NCI-H2081 treated with DMSO at 0.1 percent for 48 hours (cell line): Measurements from ENCODE around the gene TCEAL8.

Experiments used
- DNase-seq: peaks from one replicate; lab custom pipeline; 2025; lab: John Stamatoyannopoulos, UW

The TCEAL8 gene

DNA sequence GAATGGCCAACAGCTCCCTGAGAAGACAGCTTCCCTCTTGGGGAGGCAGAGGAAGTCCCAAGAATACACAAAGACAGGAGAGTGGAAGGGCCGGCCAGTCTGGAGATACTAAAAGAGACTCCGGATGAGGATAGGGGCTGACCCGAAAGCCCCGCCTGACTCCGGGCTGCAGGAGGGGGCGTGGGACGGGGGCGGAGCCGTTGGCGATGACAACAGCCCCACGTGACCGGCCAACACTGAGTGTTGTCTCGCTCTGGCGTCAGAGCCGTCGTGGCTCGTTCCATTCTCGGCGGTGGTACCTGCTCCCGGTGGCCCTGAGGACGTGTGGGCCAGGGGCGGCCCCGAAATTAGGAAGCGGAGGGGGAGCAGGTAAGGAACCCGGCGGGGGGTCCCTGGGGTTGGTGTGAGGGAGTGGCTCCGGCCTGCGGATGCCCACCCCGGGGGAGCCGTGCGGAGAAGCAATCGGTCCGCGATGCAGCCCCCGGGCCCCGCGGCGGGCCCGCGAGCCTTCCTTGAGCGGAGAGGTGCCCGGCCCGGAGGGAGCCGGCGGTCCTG is 40.0 kb downstream of the TCEAL8 start, which contains the start of gene BEX4:
Gene BEX4, plus strand, starts transcription at position 239 of the 555 bp plus-strand sequence. CDS start 1,046 bp downstream, outside the sequence.
- DNase-seq: peak; percentile 21

DNA sequence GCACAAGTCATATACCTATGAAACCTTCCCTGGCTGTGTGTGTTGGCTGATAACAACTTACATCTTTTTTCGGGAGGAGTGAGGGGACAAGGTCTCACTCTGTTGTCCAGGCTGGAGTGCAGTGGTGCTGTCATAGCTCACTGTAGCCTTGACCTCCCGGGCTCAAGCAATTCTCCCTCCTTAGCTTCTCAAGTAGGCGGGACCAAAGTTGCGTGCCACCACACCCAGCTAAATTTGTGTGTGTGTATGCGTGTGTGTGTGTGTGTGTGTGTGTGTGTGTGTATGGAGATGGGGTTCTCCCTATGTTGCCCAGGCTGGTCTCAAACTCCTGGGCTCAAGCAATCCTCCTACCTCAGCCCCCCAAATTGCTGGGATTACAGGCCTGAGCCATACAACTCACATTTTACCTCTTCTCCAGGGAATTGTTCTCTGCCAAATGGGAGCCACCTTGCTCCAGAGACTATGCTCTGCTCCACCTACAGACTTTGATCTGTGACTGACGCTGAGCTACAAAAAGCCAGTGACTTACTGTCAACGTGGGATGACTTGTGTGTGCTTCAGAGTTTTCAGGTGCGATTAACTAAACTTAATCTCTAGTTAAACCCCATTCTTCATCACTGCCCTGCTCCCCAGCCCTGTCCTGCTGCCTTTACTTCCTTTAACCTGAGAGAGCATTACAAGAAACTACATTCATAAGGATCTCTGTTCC is 42.1 kb downstream of the TCEAL8 start:
- DNase-seq: no peak

DNA sequence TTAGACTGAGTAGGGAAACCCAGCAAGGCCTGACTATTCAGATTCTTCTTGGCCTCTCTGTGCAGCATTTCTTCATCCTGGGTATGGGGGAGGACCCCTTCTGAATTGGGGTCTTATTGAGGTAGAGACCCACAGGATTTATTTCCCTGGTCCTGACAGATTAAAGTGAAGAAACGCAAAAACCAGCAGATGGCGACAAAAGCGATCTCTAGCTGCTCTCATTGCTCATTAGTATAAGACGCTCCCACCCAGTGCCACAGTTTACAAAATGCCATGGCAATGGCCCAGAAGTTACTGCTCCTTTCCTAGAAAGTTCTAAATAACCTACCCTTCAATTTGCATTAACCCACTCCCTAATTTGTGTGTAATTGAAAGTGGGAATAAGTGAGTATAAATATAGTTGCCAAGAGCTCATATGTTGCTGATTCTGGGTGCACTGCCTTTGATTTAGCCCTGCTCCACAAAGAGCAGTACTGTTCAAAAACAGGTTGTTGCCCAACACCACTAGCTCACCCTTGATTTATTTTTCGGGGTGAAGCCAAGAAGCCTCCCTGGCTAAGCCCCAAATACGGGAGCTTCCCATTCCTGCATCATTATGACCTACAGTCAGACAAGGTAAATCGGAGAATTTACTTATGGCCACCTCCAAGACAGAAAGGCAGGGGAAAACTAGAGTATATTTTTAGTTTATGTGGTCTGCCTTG is 43.8 kb downstream of the TCEAL8 start:
- peak; percentile 34 for DNase-seq

DNA sequence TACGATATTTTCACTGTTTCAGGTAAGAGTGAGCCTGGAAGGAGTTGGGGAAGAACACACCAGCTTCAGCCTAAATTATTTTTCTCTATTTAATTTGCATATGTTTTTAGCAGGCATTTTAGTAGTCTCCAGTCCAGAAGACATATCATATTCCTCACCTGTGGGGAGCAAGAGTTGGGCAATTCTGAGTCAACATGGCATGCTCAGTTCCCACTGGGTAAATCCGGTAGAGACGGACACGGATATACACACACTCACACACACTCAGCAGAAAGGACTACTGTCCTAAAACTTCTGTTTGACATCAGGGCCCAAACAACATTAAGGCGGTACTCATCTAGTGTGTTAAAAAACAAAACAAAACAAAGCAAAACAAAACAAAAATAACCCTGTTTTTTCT is 44.9 kb downstream of the TCEAL8 start:
- DNase-seq: no peak
